HepG2 (cell line): Measurements from ENCODE around the gene ENO3. TPM values are rescaled to one million over a fixed set of nuclear protein-coding genes. Genes with fewer than 3 reads are reported as not detected.

Source experiments
- CREB1 ChIP-seq, 2 experiments: fragments of 450-650 bp in 1 of 2; IDR thresholded peaks; 2 replicates each; pipeline ENCODE4 v1.6.1; 2016 to 2017; ENCODE audit warnings: control low read depth in 1 of 2, mild to moderate bottlenecking in 1 of 2, missing compliant biosample characterization in 1 of 2, missing genetic modification characterization in 1 of 2
- GABPB1 ChIP-seq: IDR thresholded peaks from 2 replicates; pipeline ENCODE4 v1.6.1; 2016; ENCODE audit warnings: mild to moderate bottlenecking, missing genetic modification reagents, moderate library complexity, missing compliant biosample characterization
- GLI4 ChIP-seq: sonication (generic); formaldehyde crosslinking; IDR thresholded peaks from 2 replicates; pipeline ENCODE4 v1.5.1; 2020; ENCODE audit warnings: missing genetic modification reagents, mild to moderate bottlenecking, moderate library complexity, borderline replicate concordance
- JUND ChIP-seq: sonication (generic); formaldehyde crosslinking; IDR thresholded peaks from 2 replicates; pipeline ENCODE4 v1.8.0; 2022; ENCODE audit warnings: mild to moderate bottlenecking, missing genetic modification reagents
- KMT2B ChIP-seq: IDR thresholded peaks from 2 replicates; pipeline ENCODE4 v1.6.1; 2016; ENCODE audit warnings: missing genetic modification reagents, missing compliant biosample characterization
- MAF1 ChIP-seq: sonication (generic); formaldehyde crosslinking; IDR thresholded peaks from 2 replicates; pipeline ENCODE4 v1.5.0; 2020; ENCODE audit warnings: missing genetic modification reagents, borderline replicate concordance
- NFIC ChIP-seq: IDR thresholded peaks from 2 replicates; pipeline ENCODE4 v1.6.1; 2012; ENCODE audit warnings: mild to moderate bottlenecking, low read length, inconsistent platforms
- NR2C2 ChIP-seq: sonication (generic); formaldehyde crosslinking; IDR thresholded peaks from 2 replicates; pipeline ENCODE4 v1.4.0; 2020; ENCODE audit warnings: missing genetic modification reagents, mild to moderate bottlenecking, moderate library complexity, borderline replicate concordance
- RCOR2 ChIP-seq: IDR thresholded peaks from 2 replicates; pipeline ENCODE4 v1.6.1; 2016; ENCODE audit warnings: missing biosample characterization, missing genetic modification reagents
- SNAI1 ChIP-seq: sonication (generic); formaldehyde crosslinking; IDR thresholded peaks from 2 replicates; pipeline ENCODE4 v1.5.0; 2020; ENCODE audit warnings: mild to moderate bottlenecking, missing genetic modification reagents, borderline replicate concordance
- TEAD3 ChIP-seq: optimal IDR thresholded peaks from 2 replicates; pipeline ENCODE3; 2016; ENCODE audit warnings: borderline replicate concordance
- TP53 ChIP-seq: sonication (generic); formaldehyde crosslinking; conservative IDR thresholded peaks from 2 replicates; pipeline ENCODE4 v1.4.0; 2020; ENCODE audit warnings: missing genetic modification reagents
- ZNF749 ChIP-seq: sonication (generic); formaldehyde crosslinking; IDR thresholded peaks from 2 replicates; pipeline ENCODE4 v1.8.0; 2022; ENCODE audit warnings: mild to moderate bottlenecking, missing genetic modification reagents, moderate library complexity, borderline replicate concordance
- ZNF83 ChIP-seq: sonication (generic); formaldehyde crosslinking; IDR thresholded peaks from 2 replicates; pipeline ENCODE4 v1.4.0; 2020; ENCODE audit warnings: missing genetic modification reagents, mild to moderate bottlenecking, borderline replicate concordance
- polyA plus RNA-seq, 8 experiments: library from polyadenylated mRNA; depleted of rRNA in 3 of 8; stranded (reverse) in 7 of 8; unstranded in 1 of 8; fragments of >200 nt; fragmentation: Illumina TruSeq in 4 of 8; extraction: Trizol in 4 of 8; gene quantifications; 2 replicates each; pipeline versions ENCODE4 v1.2.1 to v1.2.3, GENCODE V29; 2011 to 2016; ENCODE audit warnings: low read depth in 4 of 8, missing spikeins in 1 of 8, mixed read lengths in 1 of 8; ENCODE audit not compliant: insufficient read depth in 1 of 8
- total RNA-seq, 5 experiments: library from RNA; depleted of rRNA; stranded (reverse); fragments of >200 nt; fragmentation: Illumina TruSeq; extraction: Trizol; gene quantifications; 2 replicates each; pipeline ENCODE4 v1.2.3, GENCODE V29; 2016; ENCODE audit warnings: low read depth in 1 of 5
- TF ChIP-seq, protein P1 (sequence below): sonication (generic); formaldehyde crosslinking; IDR thresholded peaks from 2 replicates; pipeline ENCODE4 v1.5.0; 2020; ENCODE audit warnings: mild to moderate bottlenecking, low read depth, missing genetic modification reagents, borderline replicate concordance
- TF ChIP-seq, protein P2 (sequence below): sonication (generic); formaldehyde crosslinking; IDR thresholded peaks from 2 replicates; pipeline ENCODE4 v1.4.0; 2020; ENCODE audit warnings: mild to moderate bottlenecking, missing genetic modification reagents
- TF ChIP-seq, protein P3 (sequence below): sonication (generic); formaldehyde crosslinking; IDR thresholded peaks from 2 replicates; pipeline ENCODE4 v1.4.0; 2020; ENCODE audit warnings: missing genetic modification reagents
- TF ChIP-seq, protein P4 (sequence below): sonication (generic); formaldehyde crosslinking; IDR thresholded peaks from 2 replicates; pipeline ENCODE4 v1.4.0; 2020; ENCODE audit warnings: missing genetic modification reagents
- TF ChIP-seq, protein P5 (sequence below): sonication (generic); formaldehyde crosslinking; IDR thresholded peaks from 2 replicates; pipeline ENCODE4 v1.4.0; 2020; ENCODE audit warnings: missing genetic modification reagents

ENO3 gene
- total and polyA plus RNA-seq, 2 of the 13 experiments (the other 11 are each of a cell fraction or from before 2014, with no cell fraction given), result 59.8 to 69.8 TPM

DNA sequence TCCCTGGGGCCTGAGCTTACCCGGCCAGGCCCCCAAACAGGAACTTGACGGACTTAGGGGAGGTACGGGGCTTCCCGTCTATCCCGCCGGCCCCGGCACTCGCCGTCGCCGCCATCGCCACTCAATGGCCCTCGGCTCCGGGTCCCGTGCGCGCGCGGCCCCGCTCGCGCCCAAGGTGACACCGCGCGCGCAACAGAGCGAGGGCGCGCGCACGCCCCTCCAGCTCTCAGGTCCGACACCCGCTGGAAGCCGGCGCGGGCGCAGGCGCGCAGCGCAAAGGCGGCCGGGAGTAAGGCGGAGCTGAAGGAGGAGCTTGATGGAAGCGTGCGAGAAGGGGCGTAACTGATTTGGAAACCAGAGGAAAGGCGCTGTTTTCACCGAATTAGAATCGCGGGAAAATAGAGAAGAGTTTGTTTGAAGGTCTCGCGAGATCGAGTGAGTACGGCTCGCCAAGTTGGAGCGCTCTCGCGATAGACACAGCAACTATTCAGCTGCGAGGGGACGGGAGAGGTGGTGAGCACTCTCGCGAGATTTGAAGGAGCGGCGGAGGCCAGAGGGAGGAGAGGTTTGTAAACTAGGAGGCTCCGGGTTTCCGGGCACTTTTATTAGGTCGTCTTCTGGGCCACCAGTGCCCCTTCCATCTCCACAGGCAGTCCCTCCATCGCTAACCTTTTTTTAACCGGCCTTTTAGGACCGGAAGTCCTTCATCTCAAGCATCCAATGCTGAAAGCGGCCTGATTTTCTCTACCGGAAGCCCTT lies 10.9 kb upstream of the ENO3 start, which contains the start of the genes RNF167 and SLC25A11 (continued):
- TF ChIP-seq, protein P1, sequence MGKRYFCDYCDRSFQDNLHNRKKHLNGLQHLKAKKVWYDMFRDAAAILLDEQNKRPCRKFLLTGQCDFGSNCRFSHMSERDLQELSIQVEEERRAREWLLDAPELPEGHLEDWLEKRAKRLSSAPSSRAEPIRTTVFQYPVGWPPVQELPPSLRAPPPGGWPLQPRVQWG (CRISPR knock-in tag), result no peak
- TF ChIP-seq CREB1 (IDR thresholded peaks at IDR 0.05), result 0 out of 2 replicates have a peak, but pooled peaks have one; percentile 5
- TF ChIP-seq CREB1 (CRISPR knock-in tag; IDR thresholded peaks at IDR 0.05), result peak; percentile 41; the same call in 1 of the 2 replicates
- TF ChIP-seq JUND (CRISPR knock-in tag), result no peak
- TF ChIP-seq ZNF749, result no peak; the same call in 1 of the 2 replicates
- TF ChIP-seq NFIC, result peak; percentile 32; the same call in 1 of the 2 replicates
- TF ChIP-seq, protein P2, sequence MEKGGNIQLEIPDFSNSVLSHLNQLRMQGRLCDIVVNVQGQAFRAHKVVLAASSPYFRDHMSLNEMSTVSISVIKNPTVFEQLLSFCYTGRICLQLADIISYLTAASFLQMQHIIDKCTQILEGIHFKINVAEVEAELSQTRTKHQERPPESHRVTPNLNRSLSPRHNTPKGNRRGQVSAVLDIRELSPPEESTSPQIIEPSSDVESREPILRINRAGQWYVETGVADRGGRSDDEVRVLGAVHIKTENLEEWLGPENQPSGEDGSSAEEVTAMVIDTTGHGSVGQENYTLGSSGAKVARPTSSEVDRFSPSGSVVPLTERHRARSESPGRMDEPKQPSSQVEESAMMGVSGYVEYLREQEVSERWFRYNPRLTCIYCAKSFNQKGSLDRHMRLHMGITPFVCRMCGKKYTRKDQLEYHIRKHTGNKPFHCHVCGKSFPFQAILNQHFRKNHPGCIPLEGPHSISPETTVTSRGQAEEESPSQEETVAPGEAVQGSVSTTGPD (CRISPR knock-in tag), result 0 out of 2 replicates have a peak, but pooled peaks have one; percentile 0
- TF ChIP-seq SNAI1, result no peak
- TF ChIP-seq ZNF83 (CRISPR knock-in tag), result no peak
- TF ChIP-seq, protein P3, sequence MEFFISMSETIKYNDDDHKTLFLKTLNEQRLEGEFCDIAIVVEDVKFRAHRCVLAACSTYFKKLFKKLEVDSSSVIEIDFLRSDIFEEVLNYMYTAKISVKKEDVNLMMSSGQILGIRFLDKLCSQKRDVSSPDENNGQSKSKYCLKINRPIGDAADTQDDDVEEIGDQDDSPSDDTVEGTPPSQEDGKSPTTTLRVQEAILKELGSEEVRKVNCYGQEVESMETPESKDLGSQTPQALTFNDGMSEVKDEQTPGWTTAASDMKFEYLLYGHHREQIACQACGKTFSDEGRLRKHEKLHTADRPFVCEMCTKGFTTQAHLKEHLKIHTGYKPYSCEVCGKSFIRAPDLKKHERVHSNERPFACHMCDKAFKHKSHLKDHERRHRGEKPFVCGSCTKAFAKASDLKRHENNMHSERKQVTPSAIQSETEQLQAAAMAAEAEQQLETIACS (CRISPR knock-in tag), result peak; percentile 100
- TF ChIP-seq GLI4, result no peak
- TF ChIP-seq RCOR2 (CRISPR knock-in tag), result no peak
- peak; percentile 48; the same call in 1 of the 2 replicates for TF ChIP-seq NR2C2 (CRISPR knock-in tag)
- TF ChIP-seq TEAD3 (CRISPR knock-in tag), result peak; percentile 43
- TF ChIP-seq, protein P4, sequence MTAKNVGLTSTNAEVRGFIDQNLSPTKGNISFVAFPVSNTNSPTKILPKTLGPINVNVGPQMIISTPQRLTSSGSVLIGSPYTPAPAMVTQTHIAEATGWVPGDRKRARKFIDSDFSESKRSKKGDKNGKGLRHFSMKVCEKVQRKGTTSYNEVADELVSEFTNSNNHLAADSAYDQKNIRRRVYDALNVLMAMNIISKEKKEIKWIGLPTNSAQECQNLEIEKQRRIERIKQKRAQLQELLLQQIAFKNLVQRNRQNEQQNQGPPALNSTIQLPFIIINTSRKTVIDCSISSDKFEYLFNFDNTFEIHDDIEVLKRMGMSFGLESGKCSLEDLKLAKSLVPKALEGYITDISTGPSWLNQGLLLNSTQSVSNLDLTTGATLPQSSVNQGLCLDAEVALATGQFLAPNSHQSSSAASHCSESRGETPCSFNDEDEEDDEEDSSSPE, result peak; percentile 86
- TF ChIP-seq MAF1 (CRISPR knock-in tag), result 0 out of 2 replicates have a peak, but pooled peaks have one; percentile 50
- TF ChIP-seq, protein P5, sequence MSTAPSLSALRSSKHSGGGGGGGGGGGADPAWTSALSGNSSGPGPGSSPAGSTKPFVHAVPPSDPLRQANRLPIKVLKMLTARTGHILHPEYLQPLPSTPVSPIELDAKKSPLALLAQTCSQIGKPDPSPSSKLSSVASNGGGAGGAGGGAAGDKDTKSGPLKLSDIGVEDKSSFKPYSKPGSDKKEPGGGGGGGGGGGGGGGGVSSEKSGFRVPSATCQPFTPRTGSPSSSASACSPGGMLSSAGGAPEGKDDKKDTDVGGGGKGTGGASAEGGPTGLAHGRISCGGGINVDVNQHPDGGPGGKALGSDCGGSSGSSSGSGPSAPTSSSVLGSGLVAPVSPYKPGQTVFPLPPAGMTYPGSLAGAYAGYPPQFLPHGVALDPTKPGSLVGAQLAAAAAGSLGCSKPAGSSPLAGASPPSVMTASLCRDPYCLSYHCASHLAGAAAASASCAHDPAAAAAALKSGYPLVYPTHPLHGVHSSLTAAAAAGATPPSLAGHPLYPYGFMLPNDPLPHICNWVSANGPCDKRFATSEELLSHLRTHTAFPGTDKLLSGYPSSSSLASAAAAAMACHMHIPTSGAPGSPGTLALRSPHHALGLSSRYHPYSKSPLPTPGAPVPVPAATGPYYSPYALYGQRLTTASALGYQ (CRISPR knock-in tag), result no peak
- 0 out of 2 replicates have a peak, but pooled peaks have one; percentile 13 for TF ChIP-seq TP53 (CRISPR knock-in tag)
- TF ChIP-seq GABPB1, result peak; percentile 88
- TF ChIP-seq KMT2B, result 0 out of 2 replicates have a peak, but pooled peaks have one; percentile 30
